ENCODE results near the gene PDK3.

DNA sequence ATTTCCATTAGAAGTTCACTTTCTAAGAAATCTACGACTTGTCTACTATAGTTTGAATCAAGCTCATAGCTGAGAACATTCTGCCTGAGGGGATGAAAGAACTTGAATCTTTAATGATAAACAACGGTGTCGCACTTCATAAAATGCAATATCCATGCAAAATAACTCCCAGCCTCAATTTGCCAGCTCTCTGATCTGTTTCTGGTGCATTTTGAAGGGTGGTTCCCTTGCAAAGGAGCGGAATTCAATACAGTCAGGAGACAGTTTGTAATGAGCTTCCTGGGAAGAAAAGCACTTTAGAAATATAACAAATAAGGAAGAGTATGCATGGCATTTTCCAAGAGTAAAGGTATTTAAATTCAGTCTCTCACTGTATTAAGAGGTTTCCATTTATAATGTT, 102.1 kb downstream of the PDK3 start:
- TF ChIP-seq, protein P1, sequence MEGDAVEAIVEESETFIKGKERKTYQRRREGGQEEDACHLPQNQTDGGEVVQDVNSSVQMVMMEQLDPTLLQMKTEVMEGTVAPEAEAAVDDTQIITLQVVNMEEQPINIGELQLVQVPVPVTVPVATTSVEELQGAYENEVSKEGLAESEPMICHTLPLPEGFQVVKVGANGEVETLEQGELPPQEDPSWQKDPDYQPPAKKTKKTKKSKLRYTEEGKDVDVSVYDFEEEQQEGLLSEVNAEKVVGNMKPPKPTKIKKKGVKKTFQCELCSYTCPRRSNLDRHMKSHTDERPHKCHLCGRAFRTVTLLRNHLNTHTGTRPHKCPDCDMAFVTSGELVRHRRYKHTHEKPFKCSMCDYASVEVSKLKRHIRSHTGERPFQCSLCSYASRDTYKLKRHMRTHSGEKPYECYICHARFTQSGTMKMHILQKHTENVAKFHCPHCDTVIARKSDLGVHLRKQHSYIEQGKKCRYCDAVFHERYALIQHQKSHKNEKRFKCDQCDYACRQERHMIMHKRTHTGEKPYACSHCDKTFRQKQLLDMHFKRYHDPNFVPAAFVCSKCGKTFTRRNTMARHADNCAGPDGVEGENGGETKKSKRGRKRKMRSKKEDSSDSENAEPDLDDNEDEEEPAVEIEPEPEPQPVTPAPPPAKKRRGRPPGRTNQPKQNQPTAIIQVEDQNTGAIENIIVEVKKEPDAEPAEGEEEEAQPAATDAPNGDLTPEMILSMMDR (IDR thresholded peaks at IDR 0.05; ENCODE audit: poor library complexity, severe bottlenecking): no peak
- TF ChIP-seq EZH2 (IDR thresholded peaks at IDR 0.05; ENCODE audit: borderline replicate concordance, insufficient read depth, low read length, poor library complexity, severe bottlenecking): no peak
- TF ChIP-seq EP300 (conservative IDR thresholded peaks at IDR 0.05; ENCODE audit: poor library complexity, severe bottlenecking): no peak
- TF ChIP-seq SMC3 (conservative IDR thresholded peaks at IDR 0.05; ENCODE audit: poor library complexity): no peak
- no peak for TF ChIP-seq RAD21 (conservative IDR thresholded peaks at IDR 0.05)
- TF ChIP-seq POLR2AphosphoS5 (IDR thresholded peaks at IDR 0.05): no peak
- TF ChIP-seq MXI1 (conservative IDR thresholded peaks at IDR 0.05; ENCODE audit: poor library complexity, severe bottlenecking): no peak
- TF ChIP-seq TAF1 (IDR thresholded peaks at IDR 0.05; ENCODE audit: low read depth): no peak
- TF ChIP-seq, protein P2, sequence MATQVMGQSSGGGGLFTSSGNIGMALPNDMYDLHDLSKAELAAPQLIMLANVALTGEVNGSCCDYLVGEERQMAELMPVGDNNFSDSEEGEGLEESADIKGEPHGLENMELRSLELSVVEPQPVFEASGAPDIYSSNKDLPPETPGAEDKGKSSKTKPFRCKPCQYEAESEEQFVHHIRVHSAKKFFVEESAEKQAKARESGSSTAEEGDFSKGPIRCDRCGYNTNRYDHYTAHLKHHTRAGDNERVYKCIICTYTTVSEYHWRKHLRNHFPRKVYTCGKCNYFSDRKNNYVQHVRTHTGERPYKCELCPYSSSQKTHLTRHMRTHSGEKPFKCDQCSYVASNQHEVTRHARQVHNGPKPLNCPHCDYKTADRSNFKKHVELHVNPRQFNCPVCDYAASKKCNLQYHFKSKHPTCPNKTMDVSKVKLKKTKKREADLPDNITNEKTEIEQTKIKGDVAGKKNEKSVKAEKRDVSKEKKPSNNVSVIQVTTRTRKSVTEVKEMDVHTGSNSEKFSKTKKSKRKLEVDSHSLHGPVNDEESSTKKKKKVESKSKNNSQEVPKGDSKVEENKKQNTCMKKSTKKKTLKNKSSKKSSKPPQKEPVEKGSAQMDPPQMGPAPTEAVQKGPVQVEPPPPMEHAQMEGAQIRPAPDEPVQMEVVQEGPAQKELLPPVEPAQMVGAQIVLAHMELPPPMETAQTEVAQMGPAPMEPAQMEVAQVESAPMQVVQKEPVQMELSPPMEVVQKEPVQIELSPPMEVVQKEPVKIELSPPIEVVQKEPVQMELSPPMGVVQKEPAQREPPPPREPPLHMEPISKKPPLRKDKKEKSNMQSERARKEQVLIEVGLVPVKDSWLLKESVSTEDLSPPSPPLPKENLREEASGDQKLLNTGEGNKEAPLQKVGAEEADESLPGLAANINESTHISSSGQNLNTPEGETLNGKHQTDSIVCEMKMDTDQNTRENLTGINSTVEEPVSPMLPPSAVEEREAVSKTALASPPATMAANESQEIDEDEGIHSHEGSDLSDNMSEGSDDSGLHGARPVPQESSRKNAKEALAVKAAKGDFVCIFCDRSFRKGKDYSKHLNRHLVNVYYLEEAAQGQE (IDR thresholded peaks at IDR 0.05; ENCODE audit: borderline replicate concordance): no peak
